BLaER1 treated with 17β-estradiol and CSF1 and Interleukin-3, amounts not matched to agents 10 nM and 100 nM (cell line): ENCODE measurements around the gene A1CF.
"Not testable (repeated sequence)": the region's sequence is repeated elsewhere in the genome, so short reads cannot be mapped to it uniquely, and the experiment has no call there.

ENCODE experiments used
- H3K27ac ChIP-seq, 11 experiments: shearing (Covaris generic); formaldehyde crosslinking; 2 replicates each; pipeline ENCODE4 v1.8.1; 2022
- H3K27me3 ChIP-seq, 11 experiments: shearing (Covaris generic); formaldehyde crosslinking; 2 replicates each; pipeline ENCODE4 v1.8.1; 2022
- H3K36me3 ChIP-seq, 11 experiments: shearing (Covaris generic); formaldehyde crosslinking; 2 replicates each; pipeline ENCODE4 v1.8.1; 2022
- H3K4me1 ChIP-seq, 10 experiments: shearing (Covaris generic); formaldehyde crosslinking; 2 replicates each; pipeline ENCODE4 v1.8.1; 2022
- H3K4me2 ChIP-seq, 11 experiments: shearing (Covaris generic); formaldehyde crosslinking; 2 replicates each; pipeline ENCODE4 v1.8.1; 2022
- H3K4me3 ChIP-seq, 10 experiments: shearing (Covaris generic); formaldehyde crosslinking; 2 replicates each; pipeline ENCODE4 v1.8.1; 2022
- H3K9ac ChIP-seq, 11 experiments: shearing (Covaris generic); formaldehyde crosslinking; 2 replicates each; pipeline ENCODE4 v1.8.1; 2022
- H3K9me3 ChIP-seq, 11 experiments: shearing (Covaris generic); formaldehyde crosslinking; replicated peaks in 1 of 11; 2 replicates each; pipeline ENCODE4 v1.8.1; 2022
- H4K20me1 ChIP-seq, 11 experiments: shearing (Covaris generic); formaldehyde crosslinking; 2 replicates each; pipeline ENCODE4 v1.8.1; 2022
- Cebpa-rat ChIP-seq, 11 experiments: shearing (Covaris generic); IDR thresholded peaks; 2 replicates each; pipeline ENCODE4 v1.8.1; 2022

The A1CF gene

GRCh38 chr10:50885097-50885859 lies at the start of gene A1CF:
Gene A1CF (minus strand): TSS chr10:50885627. CDS start chr10:50859940, 25,687 bp downstream.
- TF ChIP-seq Cebpa-rat (IDR thresholded peaks at IDR 0.05): no peak

GRCh38 chr10:50931948-50932431 lies 46.6 kb upstream of the A1CF start:
- TF ChIP-seq Cebpa-rat (IDR thresholded peaks at IDR 0.05): no peak
- no peaks in the 10 kb centered on the region for H4K20me1 ChIP-seq
- H3K9me3 ChIP-seq: no peaks in the 10 kb centered on the region
- H3K36me3 ChIP-seq: no peaks in the 10 kb centered on the region
- no peaks in the 10 kb centered on the region for H3K27me3 ChIP-seq
- H3K4me1 ChIP-seq: no peaks in the 10 kb centered on the region
- no peak overlapping the region for H3K9ac ChIP-seq
- no peak overlapping the region for H3K4me3 ChIP-seq
- H3K27ac ChIP-seq: no peak overlapping the region
- H3K4me2 ChIP-seq: no peak overlapping the region

More at GRCh38 chr10:50885097-50885859, at the start of gene A1CF:
- no peak within 1 kb of the TSS for H3K4me3 ChIP-seq
- H3K27me3 ChIP-seq: no peaks in the 10 kb centered on the region
- no peak within 1 kb of the TSS for H3K4me2 ChIP-seq
- no peaks in the 10 kb centered on the region for H4K20me1 ChIP-seq
- no peaks in the 10 kb centered on the region for H3K9me3 ChIP-seq
- H3K27ac ChIP-seq: no peak within 1 kb of the TSS
- no peaks in the 10 kb centered on the region for H3K36me3 ChIP-seq
- H3K9ac ChIP-seq: no peak within 1 kb of the TSS
- no peaks in the 10 kb centered on the region for H3K4me1 ChIP-seq

GRCh38 chr10:50929670-50930069 lies 44.2 kb upstream of the A1CF start:
- H3K4me1 ChIP-seq: no peaks in the 10 kb centered on the region
- no peaks in the 10 kb centered on the region for H4K20me1 ChIP-seq
- no peak overlapping the region for H3K9ac ChIP-seq
- no peak overlapping the region for H3K4me2 ChIP-seq
- H3K27ac ChIP-seq: no peak overlapping the region
- no peaks in the 10 kb centered on the region for H3K36me3 ChIP-seq
- H3K4me3 ChIP-seq: no peak overlapping the region
- H3K27me3 ChIP-seq: no peaks in the 10 kb centered on the region
- peaks cover 0 to under 1% (median 0%) of the 10 kb centered on the region in 11 experiments; a peak in 1 of 22 replicates for H3K9me3 ChIP-seq
- no peak for TF ChIP-seq Cebpa-rat (IDR thresholded peaks at IDR 0.05)

GRCh38 chr10:50928190-50928552 lies 42.7 kb upstream of the A1CF start:
- H3K4me2 ChIP-seq: no peak overlapping the region
- H3K9me3 ChIP-seq: peaks cover 9 to 16% (median 11%) of the 10 kb centered on the region in 11 experiments
- no peak for TF ChIP-seq Cebpa-rat (IDR thresholded peaks at IDR 0.05)
- no peaks in the 10 kb centered on the region; a peak in 1 of 22 replicates for H3K36me3 ChIP-seq
- H3K9ac ChIP-seq: no peak overlapping the region
- no peaks in the 10 kb centered on the region for H3K4me1 ChIP-seq
- H4K20me1 ChIP-seq: no peaks in the 10 kb centered on the region
- no peaks in the 10 kb centered on the region for H3K27me3 ChIP-seq
- H3K4me3 ChIP-seq: no peak overlapping the region
- no peak overlapping the region for H3K27ac ChIP-seq

GRCh38 chr10:50927522-50928189 lies 42.2 kb upstream of the A1CF start:
- H3K36me3 ChIP-seq: no peaks in the 10 kb centered on the region; a peak in 1 of 22 replicates
- peaks cover 14 to 21% (median 17%) of the 10 kb centered on the region in 11 experiments for H3K9me3 ChIP-seq
- H3K27ac ChIP-seq: no peak overlapping the region
- H3K4me2 ChIP-seq: no peak overlapping the region
- H3K4me3 ChIP-seq: no peak overlapping the region
- H3K27me3 ChIP-seq: no peaks in the 10 kb centered on the region
- H3K4me1 ChIP-seq: no peaks in the 10 kb centered on the region
- no peak overlapping the region for H3K9ac ChIP-seq
- no peak for TF ChIP-seq Cebpa-rat (IDR thresholded peaks at IDR 0.05)
- no peaks in the 10 kb centered on the region for H4K20me1 ChIP-seq

GRCh38 chr10:50923471-50923870 lies 38.0 kb upstream of the A1CF start:
- H4K20me1 ChIP-seq, H3K27me3 ChIP-seq, H3K4me3 ChIP-seq: not testable (repeated sequence)

GRCh38 chr10:50919010-50919409 lies 33.6 kb upstream of the A1CF start:
- Histone ChIP-seq H3K27me3 (no peaks in the 10 kb centered on the region), H3K4me1 (no peaks in the 10 kb centered on the region), H4K20me1 (no peaks in the 10 kb centered on the region), H3K27ac (no peak overlapping the region), H3K9ac (no peak overlapping the region), H3K4me2 (no peak overlapping the region), H3K9me3 (peaks cover 18 to 27% (median 20%) of the 10 kb centered on the region in 11 experiments), H3K36me3 (no peaks in the 10 kb centered on the region; a peak in 1 of 22 replicates), H3K4me3 (no peak overlapping the region)
- peak in 1 of 11 experiments; percentile 26; a peak in 1 of 22 replicates for TF ChIP-seq Cebpa-rat (IDR thresholded peaks at IDR 0.05)

More at GRCh38 chr10:50923471-50923870, 38.0 kb upstream of the A1CF start:
- not testable (repeated sequence) for H3K4me1 ChIP-seq, H3K27ac ChIP-seq, H3K9ac ChIP-seq, H3K4me2 ChIP-seq, H3K36me3 ChIP-seq
- peaks cover 21 to 33% (median 24%) of the 10 kb centered on the region in 11 experiments for H3K9me3 ChIP-seq

- Histone ChIP-seq H3K4me2 (no peak overlapping the region), H3K4me3 (no peak overlapping the region), H4K20me1 (no peaks in the 10 kb centered on the region), H3K27me3 (no peaks in the 10 kb centered on the region), H3K9ac (no peak overlapping the region), H3K9me3 (peaks cover 13 to 22% (median 16%) of the 10 kb centered on the region in 11 experiments), H3K27ac (no peak overlapping the region), H3K36me3 (no peaks in the 10 kb centered on the region; a peak in 1 of 22 replicates), H3K4me1 (no peaks in the 10 kb centered on the region)
- no peak for TF ChIP-seq Cebpa-rat (IDR thresholded peaks at IDR 0.05)
These were observed 33.1 kb upstream of the A1CF start for GRCh38 chr10:50918529-50918928.

- Histone ChIP-seq H3K9ac (no peak overlapping the region), H3K27me3 (no peaks in the 10 kb centered on the region), H3K9me3 (peaks cover 3 to 12% (median 5%) of the 10 kb centered on the region in 11 experiments), H3K27ac (no peak overlapping the region), H3K4me2 (no peak overlapping the region), H3K36me3 (no peaks in the 10 kb centered on the region), H3K4me3 (no peak overlapping the region), H4K20me1 (no peaks in the 10 kb centered on the region), H3K4me1 (no peaks in the 10 kb centered on the region)
- TF ChIP-seq Cebpa-rat (IDR thresholded peaks at IDR 0.05): no peak
These were observed 32.1 kb upstream of the A1CF start for GRCh38 chr10:50917486-50917885.
